H9 (cell line): ENCODE data around the gene DLGAP4. TPM values are rescaled to one million over a fixed set of nuclear protein-coding genes. Genes with fewer than 3 reads are reported as not detected.

Experiments used
- DNase-seq: peaks from one replicate; pipeline ENCODE4 v3.0.0-alpha.2; 2017
- H2AFZ ChIP-seq: one replicate; pipeline ENCODE4 v1.6.1; 2013; ENCODE audit warnings: mild to moderate bottlenecking, low read length, control low read depth, moderate library complexity
- H2AK5ac ChIP-seq: 2 replicates; pipeline ENCODE4 v1.6.1; 2013; ENCODE audit warnings: low read length, control low read depth, mixed read lengths; ENCODE audit not compliant: insufficient read length
- H2BK120ac ChIP-seq: one replicate; pipeline ENCODE4 v1.6.1; 2013; ENCODE audit warnings: low read depth, mild to moderate bottlenecking, low read length, control low read depth, inconsistent platforms; ENCODE audit not compliant: poor library complexity, severe bottlenecking
- H2BK12ac ChIP-seq: 2 replicates; pipeline ENCODE4 v1.6.1; 2013; ENCODE audit warnings: low read length, control low read depth, mixed read lengths, low read depth; ENCODE audit not compliant: insufficient read length
- H2BK15ac ChIP-seq: 2 replicates; pipeline ENCODE4 v1.6.1; 2013; ENCODE audit warnings: low read depth, low read length, control low read depth
- H2BK20ac ChIP-seq: one replicate; pipeline ENCODE4 v1.6.1; 2013; ENCODE audit warnings: low read depth, mild to moderate bottlenecking, low read length, control low read depth, inconsistent platforms; ENCODE audit not compliant: poor library complexity, severe bottlenecking
- H2BK5ac ChIP-seq: 2 replicates; pipeline ENCODE4 v1.6.1; 2013; ENCODE audit warnings: low read length, control low read depth, mixed read lengths; ENCODE audit not compliant: insufficient read length
- H3K14ac ChIP-seq: 2 replicates; pipeline ENCODE4 v1.6.1; 2013; ENCODE audit warnings: low read length, control low read depth; ENCODE audit not compliant: insufficient read depth
- H3K18ac ChIP-seq: 2 replicates; pipeline ENCODE4 v1.6.1; 2013; ENCODE audit warnings: low read depth, mild to moderate bottlenecking, mixed read lengths, low read length, control low read depth; ENCODE audit not compliant: insufficient read length
- H3K23ac ChIP-seq: 2 replicates; pipeline ENCODE4 v1.6.1; 2013; ENCODE audit warnings: low read length, control low read depth, mixed read lengths, low read depth; ENCODE audit not compliant: insufficient read length
- H3K23me2 ChIP-seq: 2 replicates; pipeline ENCODE4 v1.6.1; 2013; ENCODE audit warnings: low read depth, mild to moderate bottlenecking, mixed read lengths, low read length, control low read depth; ENCODE audit not compliant: insufficient read length, poor library complexity, severe bottlenecking
- H3K27ac ChIP-seq: 2 replicates; pipeline ENCODE4 v1.5.1; 2013; ENCODE audit warnings: low read length, control low read depth, mixed read lengths, low read depth; ENCODE audit not compliant: insufficient read length
- H3K27me3 ChIP-seq: 2 replicates; pipeline ENCODE4 v1.6.1; 2013; ENCODE audit warnings: low read length, control low read depth, inconsistent platforms; ENCODE audit not compliant: insufficient read depth
- H3K4ac ChIP-seq: 2 replicates; pipeline ENCODE4 v1.6.1; 2013; ENCODE audit warnings: low read depth, mild to moderate bottlenecking, control low read depth, inconsistent platforms, low read length, moderate library complexity
- H3K4me1 ChIP-seq: 2 replicates; pipeline ENCODE4 v1.6.1; 2013; ENCODE audit warnings: low read length, control low read depth, inconsistent platforms; ENCODE audit not compliant: insufficient read depth
- H3K4me2 ChIP-seq: 2 replicates; pipeline ENCODE4 v1.6.1; 2013; ENCODE audit warnings: low read length, control low read depth, mixed read lengths; ENCODE audit not compliant: insufficient read length, insufficient read depth
- H3K56ac ChIP-seq: 2 replicates; pipeline ENCODE4 v1.6.1; 2013; ENCODE audit warnings: low read depth, mild to moderate bottlenecking, mixed read lengths, low read length, control low read depth; ENCODE audit not compliant: insufficient read length
- H3K79me1 ChIP-seq: 2 replicates; pipeline ENCODE4 v1.6.1; 2013; ENCODE audit warnings: low read depth, mild to moderate bottlenecking, moderate library complexity, low read length, control low read depth, inconsistent platforms; ENCODE audit not compliant: insufficient read depth, poor library complexity, severe bottlenecking
- H3K79me2 ChIP-seq: 2 replicates; pipeline ENCODE4 v1.6.1; 2013; ENCODE audit warnings: low read length, control low read depth, inconsistent platforms; ENCODE audit not compliant: insufficient read depth
- H3K9ac ChIP-seq: 2 replicates; pipeline ENCODE4 v1.6.1; 2013; ENCODE audit warnings: low read length, control low read depth, mixed read lengths; ENCODE audit not compliant: insufficient read length; ENCODE audit errors: extremely low read depth
- H3K9me3 ChIP-seq: one replicate; pipeline ENCODE4 v1.6.1; 2013; ENCODE audit warnings: low read depth, low read length, inconsistent platforms; ENCODE audit not compliant: control insufficient read depth
- H3T11ph ChIP-seq: one replicate; pipeline ENCODE4 v1.6.1; 2013; ENCODE audit warnings: mild to moderate bottlenecking, low read length, control low read depth, inconsistent platforms
- H4K20me1 ChIP-seq: one replicate; pipeline ENCODE4 v1.6.1; 2013; ENCODE audit not compliant: control insufficient read depth, insufficient read length, insufficient read depth
- H4K5ac ChIP-seq: 2 replicates; pipeline ENCODE4 v1.6.1; 2013; ENCODE audit warnings: low read depth, mild to moderate bottlenecking, mixed read lengths, low read length, control low read depth; ENCODE audit not compliant: insufficient read length
- H4K8ac ChIP-seq: replicated peaks from 2 replicates; pipeline ENCODE4 v1.6.1; 2013; ENCODE audit warnings: low read length, control low read depth, mixed read lengths, low read depth; ENCODE audit not compliant: insufficient read length
- H4K91ac ChIP-seq: 2 replicates; pipeline ENCODE4 v1.6.1; 2013; ENCODE audit warnings: low read depth, mild to moderate bottlenecking, moderate library complexity, mixed read lengths, low read length, control low read depth; ENCODE audit not compliant: insufficient read length
- H3K27ac Mint-ChIP-seq, 3 experiments: 2 replicates in 2 of 3; 3 replicates in 1 of 3; pipeline ENCODE4 v1.8.0; 2020 to 2021; ENCODE audit warnings: mixed read lengths in 3 of 3, mild to moderate bottlenecking in 1 of 3, moderate library complexity in 1 of 3
- H3K27me3 Mint-ChIP-seq: 2 replicates; pipeline ENCODE4 v1.8.0; 2021; ENCODE audit warnings: low read depth, mild to moderate bottlenecking, moderate library complexity, mixed read lengths
- H3K36me3 Mint-ChIP-seq, 3 experiments: 2 replicates in 2 of 3; 3 replicates in 1 of 3; pipeline ENCODE4 v1.8.0; 2020 to 2021; ENCODE audit warnings: low read depth in 3 of 3, mixed read lengths in 3 of 3; ENCODE audit not compliant: insufficient read depth in 1 of 3
- H3K4me1 Mint-ChIP-seq, 2 experiments: 2 replicates each; pipeline ENCODE4 v1.8.0; 2020; ENCODE audit warnings: mixed read lengths in 2 of 2
- H3K4me3 Mint-ChIP-seq, 2 experiments: 2 replicates in 1 of 2; 3 replicates in 1 of 2; pipeline ENCODE4 v1.8.0; 2020 to 2021; ENCODE audit warnings: mild to moderate bottlenecking in 2 of 2, mixed read lengths in 2 of 2, moderate library complexity in 1 of 2
- H3K9me3 Mint-ChIP-seq, 2 experiments: 2 replicates in 1 of 2; 3 replicates in 1 of 2; pipeline ENCODE4 v1.8.0; 2020; ENCODE audit warnings: mild to moderate bottlenecking in 2 of 2, mixed read lengths in 2 of 2, moderate library complexity in 1 of 2
- CTCF ChIP-seq: fragments of 200-600 bp; sonication (generic); conservative IDR thresholded peaks from 3 replicates; pipeline ENCODE4 v1.8.0; 2021; ENCODE audit warnings: antibody characterized with exemption, mild to moderate bottlenecking
- WGBS: extraction: QIAGEN DNeasy Blood & Tissue Kit; methylation state at CpG from one replicate; pipeline ENCODE4 v1.1.7; 2013; ENCODE audit warnings: missing lambda C conversion rate, low lambda C conversion rate, mixed read lengths; ENCODE audit not compliant: insufficient read length; ENCODE audit errors: extremely low coverage; 5-methylcytosine and 5-hydroxymethylcytosine counted together
- total RNA-seq: library from RNA; stranded (reverse); gene quantifications from 2 replicates; pipeline ENCODE4 v1.2.1, GENCODE V29; 2021

The DLGAP4 gene
- total RNA-seq, 1 experiment from 2014 or later = 48.0 TPM

DNA sequence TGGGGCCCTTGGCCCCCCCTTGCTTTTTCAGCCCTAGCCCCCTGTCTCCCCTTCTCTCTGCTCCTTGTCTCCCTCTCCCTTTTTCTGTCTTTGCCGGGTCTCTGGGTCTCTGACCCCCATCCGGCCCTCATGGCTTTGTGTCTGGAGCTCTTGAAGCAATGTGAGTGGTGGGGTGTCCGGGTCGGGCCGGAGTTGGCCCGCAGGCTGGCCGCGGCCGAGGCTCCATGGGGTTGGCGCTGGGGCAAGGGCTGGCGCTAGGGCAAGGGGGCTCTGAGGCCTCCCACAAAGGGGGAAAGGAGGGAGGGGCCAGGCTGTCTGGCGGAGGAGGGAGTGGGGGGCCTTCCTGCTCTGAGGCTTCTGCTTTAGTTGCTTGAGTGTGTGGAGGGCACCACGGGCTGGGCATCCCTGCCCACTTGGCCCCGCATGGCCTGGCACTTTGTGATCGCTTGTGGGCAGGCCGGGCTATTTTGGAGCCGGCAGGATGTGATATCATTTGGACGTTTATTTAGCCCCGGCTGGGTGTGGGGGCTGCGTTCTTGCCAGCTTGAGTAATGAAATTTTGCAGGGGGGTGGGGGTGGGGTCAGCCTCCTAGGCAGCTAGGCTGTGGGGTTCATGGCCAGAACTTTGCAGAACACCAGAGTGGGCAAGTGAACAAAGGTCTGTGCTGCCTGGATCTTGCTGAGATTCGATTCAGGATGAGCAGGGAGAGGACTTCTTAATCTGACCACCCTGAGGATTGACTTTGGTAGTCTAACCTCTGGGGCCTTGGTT is 156.5 kb downstream of the DLGAP4 start:
- no peak overlapping the region for H2BK12ac ChIP-seq
- no peaks in the 10 kb centered on the region for H3K9me3 Mint-ChIP-seq
- no peak overlapping the region for H4K91ac ChIP-seq
- H3K14ac ChIP-seq = peak overlapping the region; percentile 3; the same call in 1 of the 2 replicates
- peak overlapping the region in 2 of 3 experiments; percentile 34 to 87; a peak in 2 of 7 replicates for H3K27ac Mint-ChIP-seq
- H2BK15ac ChIP-seq = no peak overlapping the region
- H3K4me2 ChIP-seq = peak overlapping the region; percentile 91
- no peak for TF ChIP-seq CTCF
- H2BK120ac ChIP-seq = no peak overlapping the region
- no peak overlapping the region for H3T11ph ChIP-seq
- no peak overlapping the region for H3K4ac ChIP-seq
- no peak overlapping the region for H2BK5ac ChIP-seq
- no peak overlapping the region for H3K27ac ChIP-seq
- H3K23me2 ChIP-seq = peaks cover 19% of the 10 kb centered on the region
- H4K5ac ChIP-seq = no peak overlapping the region
- no peak for DNase-seq
- H3K56ac ChIP-seq = no peak overlapping the region
- H2AFZ ChIP-seq = no peak overlapping the region
- H3K4me3 Mint-ChIP-seq = peak overlapping the region; percentile 86 to 94
- H3K18ac ChIP-seq = no peak overlapping the region
- H3K27me3 ChIP-seq = no peaks in the 10 kb centered on the region
- peaks cover 14% of the 10 kb centered on the region; the same call in 1 of the 2 replicates for H3K4me1 ChIP-seq
- H4K8ac ChIP-seq = no peak overlapping the region
- no peak overlapping the region for H2AK5ac ChIP-seq
- peaks cover 4 to 11% (median 5%) of the 10 kb centered on the region in 3 experiments; a peak in 5 of 7 replicates for H3K36me3 Mint-ChIP-seq
- H3K4me1 Mint-ChIP-seq = peaks cover 51 to 57% of the 10 kb centered on the region in 2 experiments
- no CpG with 5 or more reads among the region's 21 CpGs for whole genome bisulfite sequencing
- peaks cover 5% of the 10 kb centered on the region for H3K79me1 ChIP-seq
- peak overlapping the region; percentile 10 for H3K9ac ChIP-seq
- H3K23ac ChIP-seq = no peak overlapping the region
- H3K9me3 ChIP-seq = no peaks in the 10 kb centered on the region
- peaks cover 5% of the 10 kb centered on the region for H3K27me3 Mint-ChIP-seq
- peaks cover 17% of the 10 kb centered on the region; the same call in 1 of the 2 replicates for H3K79me2 ChIP-seq
- no peak overlapping the region for H2BK20ac ChIP-seq
- no peaks in the 10 kb centered on the region for H4K20me1 ChIP-seq
